Prostate gland (tissue), 2 donors: ENCODE results near the gene DIAPH2.

Experiments
- POLR2A ChIP-seq: fragments of 450-650 bp; IDR thresholded peaks from one replicate; pipeline ENCODE4 v1.6.1; 2016; ENCODE audit warnings: antibody characterized with exemption, mild to moderate bottlenecking
- POLR2AphosphoS5 ChIP-seq: sonication (generic); formaldehyde crosslinking; IDR thresholded peaks from one replicate; pipeline ENCODE4 v1.6.1; 2017; ENCODE audit warnings: antibody characterized with exemption
- TF ChIP-seq, protein P1 (sequence below), 4 experiments: fragments of 200-600 bp in 2 of 4; fragments of 450-650 bp in 2 of 4; sonication (generic) in 2 of 4; IDR thresholded peaks; 1 replicate in 3 of 4; 2 replicates in 1 of 4; pipeline ENCODE4 v1.5.1; 2016 to 2019; ENCODE audit warnings: antibody characterized with exemption in 4 of 4, mild to moderate bottlenecking in 2 of 4, moderate library complexity in 2 of 4

DNA sequence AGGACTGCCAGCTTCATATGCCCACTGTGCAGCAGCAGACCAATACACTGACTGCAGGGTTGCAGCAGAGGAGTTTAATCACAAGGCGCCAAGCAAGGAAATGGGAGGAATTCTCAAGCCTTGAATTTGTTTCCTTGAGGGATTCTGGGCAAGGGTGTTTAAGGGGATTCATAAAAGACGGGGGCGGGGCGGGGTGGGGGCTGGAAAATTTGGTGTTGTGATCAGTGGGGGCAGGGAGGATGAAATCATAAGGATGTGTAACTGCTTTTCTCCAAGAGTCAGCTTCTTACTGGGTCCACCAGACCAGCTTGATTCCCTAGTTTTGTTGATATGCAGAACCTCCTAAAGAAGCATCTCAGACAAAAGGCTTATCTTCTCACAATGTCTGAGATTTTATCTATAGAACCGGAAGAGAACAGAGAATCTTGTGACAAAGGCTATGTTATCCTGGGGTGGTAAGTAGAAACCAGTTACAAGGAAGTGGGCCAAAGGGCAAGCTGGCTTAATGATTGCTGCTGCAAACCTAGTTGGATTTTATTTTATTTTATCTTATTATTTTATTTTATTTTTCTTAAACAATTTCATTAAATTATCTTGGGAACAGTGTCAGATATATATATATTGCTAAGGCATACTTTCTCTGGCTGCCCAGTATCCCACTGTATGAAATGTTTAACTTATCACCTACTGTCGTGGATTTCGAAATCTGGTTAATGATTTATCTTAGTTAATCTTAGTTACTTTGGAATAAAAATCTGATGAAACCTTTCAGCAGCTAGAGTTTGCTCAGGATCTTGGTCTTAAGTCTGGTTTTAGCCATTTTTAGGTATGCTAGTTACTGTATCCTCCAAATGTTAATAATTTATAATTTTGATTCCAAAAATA, 475.5 kb downstream of the DIAPH2 start:
- TF ChIP-seq POLR2AphosphoS5 (no peak), POLR2A (no peak)
- TF ChIP-seq, protein P1, sequence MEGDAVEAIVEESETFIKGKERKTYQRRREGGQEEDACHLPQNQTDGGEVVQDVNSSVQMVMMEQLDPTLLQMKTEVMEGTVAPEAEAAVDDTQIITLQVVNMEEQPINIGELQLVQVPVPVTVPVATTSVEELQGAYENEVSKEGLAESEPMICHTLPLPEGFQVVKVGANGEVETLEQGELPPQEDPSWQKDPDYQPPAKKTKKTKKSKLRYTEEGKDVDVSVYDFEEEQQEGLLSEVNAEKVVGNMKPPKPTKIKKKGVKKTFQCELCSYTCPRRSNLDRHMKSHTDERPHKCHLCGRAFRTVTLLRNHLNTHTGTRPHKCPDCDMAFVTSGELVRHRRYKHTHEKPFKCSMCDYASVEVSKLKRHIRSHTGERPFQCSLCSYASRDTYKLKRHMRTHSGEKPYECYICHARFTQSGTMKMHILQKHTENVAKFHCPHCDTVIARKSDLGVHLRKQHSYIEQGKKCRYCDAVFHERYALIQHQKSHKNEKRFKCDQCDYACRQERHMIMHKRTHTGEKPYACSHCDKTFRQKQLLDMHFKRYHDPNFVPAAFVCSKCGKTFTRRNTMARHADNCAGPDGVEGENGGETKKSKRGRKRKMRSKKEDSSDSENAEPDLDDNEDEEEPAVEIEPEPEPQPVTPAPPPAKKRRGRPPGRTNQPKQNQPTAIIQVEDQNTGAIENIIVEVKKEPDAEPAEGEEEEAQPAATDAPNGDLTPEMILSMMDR (IDR thresholded peaks at IDR 0.05) = no peak
